GM18867 (cell line): ENCODE measurements around the gene DET1.
"Not testable (repeated sequence)": the region's sequence is repeated elsewhere in the genome, so short reads cannot be mapped to it uniquely, and the experiment has no call there.

ENCODE experiments used
- ATAC-seq: cut with Tn5 transposase; IDR thresholded peaks from one replicate; pipeline ENCODE4 v1.9.1; 2021; ENCODE audit warnings: mild to moderate bottlenecking, moderate library complexity; ENCODE audit not compliant: unreplicated experiment

The DET1 gene

GRCh38 chr15:88546248-88547129 is at the start of gene DET1:
DET1 (minus strand) TSS chr15:88546681; CDS start chr15:88531705, 14,976 bp downstream.
- ATAC-seq: peak; percentile 98

- ATAC-seq: no peak
Observed at GRCh38 chr15:88591384-88591783, 44.9 kb upstream of the DET1 start.

GRCh38 chr15:88590759-88591158 is 44.3 kb upstream of the DET1 start:
- ATAC-seq: no peak

GRCh38 chr15:88586401-88587162 is 40.1 kb upstream of the DET1 start:
- no peak for ATAC-seq

- ATAC-seq: no peak
Observed at GRCh38 chr15:88580532-88580931, 34.1 kb upstream of the DET1 start.

GRCh38 chr15:88579322-88579721 is 32.8 kb upstream of the DET1 start:
- no peak for ATAC-seq

- ATAC-seq: no peak
Observed at GRCh38 chr15:88574655-88575054, 28.2 kb upstream of the DET1 start.

- no peak for ATAC-seq
Observed at GRCh38 chr15:88574077-88574476, 27.6 kb upstream of the DET1 start.

GRCh38 chr15:88571852-88572259 is 25.4 kb upstream of the DET1 start:
- no peak for ATAC-seq

- no peak for ATAC-seq
Observed at GRCh38 chr15:88571153-88571851, 24.8 kb upstream of the DET1 start.

GRCh38 chr15:88568589-88568988 is 22.1 kb upstream of the DET1 start:
- no peak for ATAC-seq

- no peak for ATAC-seq
Observed at GRCh38 chr15:88564741-88565140, 18.3 kb upstream of the DET1 start.

GRCh38 chr15:88563638-88564037 is 17.2 kb upstream of the DET1 start:
- no peak for ATAC-seq

GRCh38 chr15:88559565-88559964 is 13.1 kb upstream of the DET1 start:
- not testable (repeated sequence) for ATAC-seq

- ATAC-seq: not testable (repeated sequence)
Observed at GRCh38 chr15:88558026-88558425, 11.5 kb upstream of the DET1 start.

- ATAC-seq: not testable (repeated sequence)
Observed at GRCh38 chr15:88548009-88548408, 1.5 kb upstream of the DET1 start.

- not testable (repeated sequence) for ATAC-seq
Observed at GRCh38 chr15:88545578-88546247, 768 bp downstream of the DET1 start.

GRCh38 chr15:88543065-88543776 is 3.3 kb downstream of the DET1 start:
- no peak for ATAC-seq

- ATAC-seq: no peak
Observed at GRCh38 chr15:88542342-88542733, 4.1 kb downstream of the DET1 start.

GRCh38 chr15:88541709-88542341 is 4.7 kb downstream of the DET1 start:
- ATAC-seq: no peak
